Middle frontal gyrus (tissue), 1 donor: ENCODE measurements around the gene PLEKHH2.

Experiments
- DNase-seq: peaks from one replicate; pipeline ENCODE4 v3.0.0-alpha.2; 2015; ENCODE audit warnings: low spot score; ENCODE audit errors: extremely low spot score

PLEKHH2 gene

DNA sequence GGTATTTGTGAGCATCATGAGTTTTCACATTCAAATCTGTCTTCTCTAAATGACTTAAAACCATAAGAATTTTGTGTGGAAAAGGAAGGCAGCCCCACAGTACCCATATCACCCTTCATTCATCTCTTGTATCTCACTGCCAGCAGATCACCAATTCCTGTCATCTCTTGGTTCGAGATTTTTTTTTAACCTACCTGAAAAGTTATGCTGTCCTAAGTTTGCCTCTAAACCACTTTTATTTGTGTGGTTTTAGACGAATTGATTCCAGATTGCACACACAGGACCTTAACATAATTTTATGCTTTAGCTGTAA lies 169.6 kb downstream of the PLEKHH2 start:
- no peak for DNase-seq

DNA sequence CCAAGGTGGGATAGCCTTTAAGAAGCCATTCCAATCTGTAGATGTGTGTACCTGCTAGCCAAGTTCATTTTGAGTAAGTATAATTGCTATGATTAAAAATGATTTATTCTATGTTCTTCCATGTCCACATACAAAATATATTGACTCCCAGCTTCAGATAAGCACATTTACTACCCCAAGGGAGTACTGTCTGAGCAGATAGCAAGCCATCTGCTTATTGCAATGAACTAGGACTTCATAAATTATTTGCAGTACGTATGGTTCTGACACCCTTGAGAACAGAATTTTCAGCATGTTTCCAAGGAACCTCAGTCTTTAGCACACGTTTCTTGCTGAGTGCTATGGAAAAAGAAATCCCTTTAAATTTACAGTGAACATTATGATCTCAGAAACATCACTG lies 173.4 kb downstream of the PLEKHH2 start:
- DNase-seq, result no peak

DNA sequence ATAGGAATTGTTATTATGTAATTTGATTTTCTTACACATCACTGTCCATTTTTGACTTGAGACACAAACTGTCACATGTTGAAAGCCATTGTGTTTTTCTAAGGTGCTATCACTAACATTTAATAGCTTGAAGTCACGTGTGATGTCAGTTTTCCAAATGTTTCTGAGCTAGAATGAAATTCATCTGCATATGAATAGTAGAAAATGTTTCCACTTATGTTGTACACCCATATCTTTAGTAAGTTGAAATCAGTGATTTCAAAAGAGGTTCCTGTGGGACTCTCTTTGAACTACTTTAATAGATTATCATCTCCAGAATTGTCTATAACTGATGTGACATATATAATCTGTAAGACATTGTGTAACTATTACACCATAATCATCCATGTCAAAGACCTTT lies 173.8 kb downstream of the PLEKHH2 start:
- DNase-seq, result no peak

DNA sequence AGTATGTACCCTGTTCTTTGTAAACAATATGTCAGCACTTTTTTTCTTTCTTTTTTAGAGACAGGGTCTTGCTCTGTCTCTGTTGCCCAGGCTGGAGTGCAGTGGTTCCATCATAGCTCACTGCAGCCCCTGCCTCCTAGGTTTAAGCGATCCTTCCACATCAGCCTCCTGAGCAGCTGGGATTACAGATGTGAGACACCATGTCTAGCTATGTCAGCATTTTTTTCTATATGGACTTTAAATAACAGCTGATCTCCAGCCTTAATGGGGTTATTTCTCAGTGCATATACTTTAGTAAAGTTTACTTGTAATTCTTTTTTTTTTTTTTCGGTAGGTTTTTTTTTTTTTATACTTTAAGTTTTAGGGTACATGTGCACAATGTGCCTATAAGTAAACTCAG lies 174.9 kb downstream of the PLEKHH2 start:
- no peak for DNase-seq

DNA sequence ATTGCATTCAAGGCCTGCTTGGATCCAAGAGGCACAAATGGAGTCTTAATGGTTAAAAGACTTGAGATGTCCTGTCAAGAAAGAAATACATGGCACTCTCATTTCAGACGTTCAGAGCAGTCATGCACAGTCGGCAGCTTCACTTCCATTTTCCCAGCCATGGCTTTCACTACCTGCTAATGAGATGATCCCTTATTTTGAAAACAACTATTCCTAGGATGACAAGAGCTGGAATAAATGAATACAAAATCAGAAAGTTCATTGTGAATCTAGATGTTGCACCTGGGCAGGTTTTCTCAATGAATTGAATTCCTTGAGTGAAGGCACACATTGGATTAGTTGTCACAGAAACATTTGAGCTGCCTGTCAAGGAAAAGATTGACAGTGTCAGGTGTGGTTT lies 175.9 kb downstream of the PLEKHH2 start:
- DNase-seq, result no peak

DNA sequence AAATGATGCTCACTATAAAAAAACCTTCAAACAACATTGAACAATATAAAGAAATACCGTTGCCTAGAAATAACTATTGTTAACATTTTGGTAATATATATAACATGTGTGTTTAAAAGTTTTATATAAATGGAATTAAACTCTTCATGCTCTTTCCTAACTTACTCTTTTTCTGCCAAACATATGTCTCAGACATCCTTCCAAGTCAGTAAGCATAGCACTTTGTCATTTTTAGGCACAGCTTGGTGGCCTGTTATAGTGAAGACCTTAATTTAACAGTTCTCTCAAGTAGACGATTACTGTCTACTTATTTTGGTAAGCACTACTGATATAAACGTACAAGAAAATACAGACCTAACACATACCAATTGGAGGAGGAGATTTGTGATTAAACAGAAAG lies 177.7 kb downstream of the PLEKHH2 start:
- DNase-seq, result no peak
